Lower leg skin (tissue), 3 donors: ENCODE data around the gene EFR3B.

Experiments used
- POLR2A ChIP-seq, 2 donors: fragments of 450-650 bp; IDR thresholded peaks; one replicate each; pipeline ENCODE4 v1.6.1; 2016 to 2017; ENCODE audit warnings: antibody characterized with exemption in 2 of 2, mild to moderate bottlenecking in 1 of 2, moderate library complexity in 1 of 2
- TF ChIP-seq, protein P1 (sequence below), 3 donors: fragments of 450-650 bp; IDR thresholded peaks; one replicate each; pipeline ENCODE4 v1.5.1; 2016; ENCODE audit warnings: antibody characterized with exemption in 3 of 3, mild to moderate bottlenecking in 3 of 3, moderate library complexity in 2 of 3

DNA sequence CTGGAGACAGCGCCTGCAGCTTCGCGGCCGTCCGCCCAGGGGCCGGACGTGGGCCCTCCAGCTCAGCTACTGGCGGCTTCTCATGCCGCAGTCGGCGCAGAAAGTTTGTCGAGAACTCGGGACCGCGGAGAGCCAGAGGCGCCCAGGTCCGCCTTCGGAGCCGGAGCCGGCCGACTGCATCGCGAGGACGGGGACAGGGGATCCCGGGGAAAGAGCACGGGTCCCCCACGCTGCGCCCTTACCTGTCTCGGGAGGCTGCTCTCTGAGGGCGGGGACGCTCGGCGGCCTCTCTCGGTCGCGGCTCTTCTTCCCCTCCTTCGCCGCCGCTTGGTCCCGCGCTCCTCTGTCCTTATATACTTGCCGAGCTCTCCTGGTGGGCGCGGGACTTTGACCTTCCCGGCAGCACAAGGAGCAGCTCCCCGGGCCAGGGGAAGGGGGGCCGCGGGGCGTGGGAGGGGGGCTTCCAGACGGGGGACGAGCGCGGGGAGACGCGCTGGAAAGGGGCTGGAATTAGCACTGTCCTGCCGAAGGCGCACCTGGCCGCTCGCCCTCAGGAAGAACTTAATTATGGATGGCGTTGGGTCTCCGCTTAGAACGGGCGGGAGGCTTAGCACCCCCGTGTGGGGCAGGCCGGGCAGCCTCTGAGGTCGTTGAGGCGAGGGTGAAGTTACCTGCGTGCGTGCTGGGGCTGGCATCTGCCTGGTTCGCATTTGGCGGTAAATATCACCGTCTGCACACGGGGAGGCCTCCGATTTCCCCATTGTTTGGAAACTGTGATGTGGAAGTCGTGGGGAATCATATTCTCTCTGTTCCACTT is 126.6 kb downstream of the EFR3B start, which contains the start of gene POMC:
- TF ChIP-seq, protein P1, sequence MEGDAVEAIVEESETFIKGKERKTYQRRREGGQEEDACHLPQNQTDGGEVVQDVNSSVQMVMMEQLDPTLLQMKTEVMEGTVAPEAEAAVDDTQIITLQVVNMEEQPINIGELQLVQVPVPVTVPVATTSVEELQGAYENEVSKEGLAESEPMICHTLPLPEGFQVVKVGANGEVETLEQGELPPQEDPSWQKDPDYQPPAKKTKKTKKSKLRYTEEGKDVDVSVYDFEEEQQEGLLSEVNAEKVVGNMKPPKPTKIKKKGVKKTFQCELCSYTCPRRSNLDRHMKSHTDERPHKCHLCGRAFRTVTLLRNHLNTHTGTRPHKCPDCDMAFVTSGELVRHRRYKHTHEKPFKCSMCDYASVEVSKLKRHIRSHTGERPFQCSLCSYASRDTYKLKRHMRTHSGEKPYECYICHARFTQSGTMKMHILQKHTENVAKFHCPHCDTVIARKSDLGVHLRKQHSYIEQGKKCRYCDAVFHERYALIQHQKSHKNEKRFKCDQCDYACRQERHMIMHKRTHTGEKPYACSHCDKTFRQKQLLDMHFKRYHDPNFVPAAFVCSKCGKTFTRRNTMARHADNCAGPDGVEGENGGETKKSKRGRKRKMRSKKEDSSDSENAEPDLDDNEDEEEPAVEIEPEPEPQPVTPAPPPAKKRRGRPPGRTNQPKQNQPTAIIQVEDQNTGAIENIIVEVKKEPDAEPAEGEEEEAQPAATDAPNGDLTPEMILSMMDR (IDR thresholded peaks at IDR 0.05) = no peak
- TF ChIP-seq POLR2A (IDR thresholded peaks at IDR 0.05) = no peak
